Hematopoietic multipotent progenitor cell treated with erythropoietin and hydrocortisone succinate and interleukin-3 and kit ligand, for 15 days (in vitro differentiated cells): ENCODE data around the gene IER5L.
"Not testable (repeated sequence)": the region's sequence is repeated elsewhere in the genome, so short reads cannot be mapped to it uniquely, and the experiment has no call there.

ENCODE experiments used
- DNase-seq: peaks from one replicate; pipeline ENCODE4 v3.0.0-alpha.2; 2015; ENCODE audit warnings: low spot score

IER5L gene

GRCh38 chr9:129138476-129139232, 39.4 kb downstream of the IER5L start:
- DNase-seq: no peak

- DNase-seq: no peak
These were observed 40.0 kb downstream of the IER5L start for GRCh38 chr9:129138144-129138462.

GRCh38 chr9:129137292-129138143, 40.5 kb downstream of the IER5L start:
- no peak for DNase-seq

DNA sequence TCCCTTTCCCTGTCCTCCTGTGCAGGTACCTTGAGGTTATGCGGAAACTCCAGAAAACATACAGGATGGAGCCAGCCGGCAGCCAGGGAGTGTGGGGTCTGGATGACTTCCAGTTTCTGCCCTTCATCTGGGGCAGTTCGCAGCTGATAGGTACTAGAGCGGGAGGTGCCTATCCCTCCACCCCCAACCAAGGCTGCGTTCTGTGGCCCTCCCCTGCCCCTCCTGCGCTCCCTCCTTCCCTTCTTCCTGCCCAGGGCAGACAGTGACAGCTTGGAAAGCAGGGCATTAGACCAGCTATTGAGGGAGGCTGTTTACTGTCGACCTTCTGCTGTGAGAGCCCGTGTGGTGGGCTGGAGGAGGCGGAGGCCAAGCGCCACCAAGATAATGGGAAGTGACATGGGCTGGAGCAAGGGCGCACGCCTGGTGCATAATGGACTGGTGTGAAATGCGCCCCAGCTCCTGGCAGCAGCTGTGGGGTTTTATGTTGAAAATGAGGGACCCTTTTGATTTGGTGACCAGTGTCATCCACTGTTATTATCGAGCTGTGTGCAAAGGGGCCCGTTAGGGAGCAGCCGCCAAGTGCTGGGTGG, 41.5 kb downstream of the IER5L start:
- no peak for DNase-seq

DNA sequence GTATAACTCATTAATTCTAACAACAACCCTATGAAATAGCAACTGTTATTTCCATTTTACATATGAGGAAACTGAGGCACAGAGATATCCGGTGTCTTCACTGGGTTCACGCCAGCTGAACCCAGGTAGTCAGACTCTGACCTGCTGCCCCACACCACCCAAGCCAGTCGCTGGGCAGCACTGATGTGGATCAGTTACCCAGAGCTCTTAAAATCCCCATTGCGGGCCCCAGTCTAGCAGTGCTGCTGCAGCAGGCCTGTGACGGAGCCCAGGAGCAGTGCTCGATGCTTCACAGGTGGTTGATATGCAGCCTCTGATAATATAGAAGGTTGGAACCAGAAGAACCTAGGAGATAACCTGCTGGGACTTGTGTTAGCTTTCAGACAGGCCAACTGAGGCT, 42.6 kb downstream of the IER5L start:
- DNase-seq: no peak

DNA sequence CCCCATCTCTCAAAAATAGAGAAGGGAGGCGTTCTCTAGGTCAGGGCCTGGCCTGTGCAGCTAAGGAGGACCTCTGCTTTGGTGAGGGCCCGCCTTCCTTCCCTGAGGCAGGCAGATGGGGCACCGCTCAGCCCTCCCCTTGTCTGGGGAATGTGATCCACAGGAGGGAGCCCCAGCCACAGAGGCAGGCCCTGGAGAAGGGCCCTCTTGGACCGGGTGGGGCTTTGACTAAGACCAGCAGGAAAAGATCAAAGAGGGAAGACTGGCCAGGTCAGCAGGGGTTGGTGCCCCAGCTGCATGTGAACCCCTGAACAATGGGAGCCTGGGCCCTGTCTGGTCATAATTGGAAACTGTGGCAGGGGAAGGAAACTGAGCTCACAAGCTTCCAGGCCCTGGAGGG, 45.0 kb downstream of the IER5L start:
- DNase-seq: no peak

DNA sequence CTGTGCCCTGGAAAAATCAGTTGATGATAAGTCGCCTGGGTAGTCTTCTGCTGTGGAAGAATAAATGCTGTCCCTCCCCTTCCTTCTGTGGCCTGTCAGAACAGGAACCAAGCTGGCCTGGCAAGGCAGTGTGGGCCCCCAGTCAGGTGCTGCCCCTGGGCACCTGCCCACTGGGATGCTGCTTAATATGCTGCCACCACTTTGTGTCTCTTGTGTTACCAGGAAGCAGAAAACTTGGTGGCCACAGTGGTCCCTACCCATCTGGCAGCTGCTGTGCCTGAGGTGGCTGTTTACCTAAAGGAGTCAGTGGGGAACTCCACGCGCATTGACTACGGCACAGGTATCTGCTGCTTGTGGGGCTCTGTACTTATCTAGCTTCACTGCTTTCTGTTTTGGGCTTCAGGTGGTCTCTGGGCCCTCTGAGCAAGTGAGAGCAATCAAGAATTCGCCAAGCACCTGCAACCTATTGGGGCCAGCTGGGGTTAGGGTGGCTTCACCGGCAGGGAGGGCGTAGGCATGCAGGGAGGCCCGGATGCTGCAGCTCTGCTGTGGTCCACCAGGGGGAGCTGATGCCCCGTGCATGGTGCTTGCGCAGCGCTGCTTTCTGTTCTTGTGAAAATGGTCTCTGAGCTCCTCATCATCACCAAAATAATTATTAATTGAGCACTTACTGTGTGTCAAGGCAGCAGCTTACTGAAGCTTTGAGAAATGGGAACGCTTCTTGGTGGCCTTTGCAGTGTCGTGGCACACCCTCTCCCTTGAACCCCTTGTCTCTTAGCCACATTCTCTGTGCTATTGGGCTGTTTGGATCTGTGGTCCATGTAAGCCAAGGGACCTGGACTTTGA, 46.5 kb downstream of the IER5L start:
- DNase-seq: peak; percentile 84

GRCh38 chr9:129130791-129131190, 47.3 kb downstream of the IER5L start:
- DNase-seq: no peak

GRCh38 chr9:129130271-129130670, 47.8 kb downstream of the IER5L start:
- DNase-seq: not testable (repeated sequence)

- no peak for DNase-seq
These were observed 49.4 kb downstream of the IER5L start for GRCh38 chr9:129128689-129129088.

GRCh38 chr9:129126749-129127618, 51.1 kb downstream of the IER5L start:
- no peak for DNase-seq
